A673 (cell line): ENCODE measurements around the gene TSGA10. TPM values are rescaled to one million over a fixed set of nuclear protein-coding genes. Genes with fewer than 3 reads are reported as not detected.
A peak's percentile ranks its signal among the peaks of the same experiment; 100 is the strongest.

ENCODE experiments used
- BruUV-seq: library from RNA; stranded (reverse); fragments of 400-500 nt; replicated peaks from 2 replicates; lab custom pipeline; 2021; lab: Mats Ljungman, UMichigan
- CTCF ChIA-PET: fragments of 300-600 bp; sonication (Branson Sonifier 250); formaldehyde crosslinking; loops from one replicate; lab custom pipeline; 2022; ENCODE audit warnings: antibody characterized with exemption; lab: Charles Lee
- POLR2A ChIA-PET: fragments of 300-600 bp; sonication (Branson Sonifier 250); formaldehyde crosslinking; loops from one replicate; lab custom pipeline; 2022; ENCODE audit warnings: antibody characterized with exemption; ENCODE audit not compliant: low non-redundant PET; lab: Charles Lee
- DNase-seq: peaks from one replicate; pipeline ENCODE4 v3.0.0-alpha.2; 2015; ENCODE audit warnings: low spot score
- H3K27ac ChIP-seq: fragments of 200-600 bp; sonication (generic); 2 replicates; pipeline ENCODE4 v1.5.1; 2016; ENCODE audit warnings: mixed run types, low read depth, mild to moderate bottlenecking, mixed read lengths, antibody characterized with exemption, low read length; ENCODE audit not compliant: poor library complexity, severe bottlenecking
- H3K27me3 ChIP-seq: fragments of 200-600 bp; sonication (generic); replicated peaks from 2 replicates; pipeline ENCODE4 v1.6.1; 2017; ENCODE audit warnings: mixed run types, low read depth, mild to moderate bottlenecking, mixed read lengths, antibody characterized with exemption, low read length; ENCODE audit not compliant: insufficient read depth, poor library complexity
- H3K36me3 ChIP-seq: fragments of 200-600 bp; sonication (generic); 2 replicates; pipeline ENCODE4 v1.6.1; 2016; ENCODE audit warnings: mixed run types, mild to moderate bottlenecking, mixed read lengths, antibody characterized with exemption, low read length; ENCODE audit not compliant: insufficient read depth, poor library complexity, severe bottlenecking
- H3K4me1 ChIP-seq: fragments of 200-600 bp; sonication (generic); 2 replicates; pipeline ENCODE4 v1.6.1; 2017; ENCODE audit warnings: mixed run types, mild to moderate bottlenecking, mixed read lengths, antibody characterized with exemption, low read length; ENCODE audit not compliant: insufficient read depth, poor library complexity, severe bottlenecking
- H3K4me3 ChIP-seq: fragments of 200-600 bp; sonication (generic); 2 replicates; pipeline ENCODE4 v1.5.1; 2016; ENCODE audit warnings: low read depth, mixed run types, mild to moderate bottlenecking, mixed read lengths, low read length; ENCODE audit not compliant: poor library complexity, severe bottlenecking
- H3K9me3 ChIP-seq: fragments of 200-600 bp; sonication (generic); 2 replicates; pipeline ENCODE4 v1.6.1; 2016; ENCODE audit warnings: mixed run types, low read depth, mild to moderate bottlenecking, mixed read lengths, antibody characterized with exemption, low read length; ENCODE audit not compliant: poor library complexity, severe bottlenecking
- EZH2 ChIP-seq: fragments of 200-600 bp; sonication (generic); IDR thresholded peaks from 2 replicates; pipeline ENCODE4 v1.6.1; 2017; ENCODE audit warnings: borderline replicate concordance, low read depth, mild to moderate bottlenecking, mixed read lengths, antibody characterized with exemption, low read length; ENCODE audit not compliant: poor library complexity, severe bottlenecking
- intact Hi-C: fragments of 100-400 bp; cut with micrococcal nuclease; formaldehyde crosslinking; loops from one replicate; pipeline ENCODE4 v1.10.0; 2022; ENCODE audit not compliant: unreplicated experiment
- total RNA-seq: library from RNA; stranded (reverse); gene quantifications from 2 replicates; pipeline ENCODE4 v1.2.3, GENCODE V29; 2021
- TF ChIP-seq, protein P1 (sequence below): fragments of 300-800, 200-600 bp; sonication (generic); conservative IDR thresholded peaks from 2 replicates; pipeline ENCODE4 v1.5.1; 2017; ENCODE audit warnings: low read depth, mild to moderate bottlenecking, antibody characterized with exemption, low read length, moderate library complexity, mixed read lengths

Gene TSGA10
- total RNA-seq, 1 experiment from 2014 or later, result 2.5 TPM

DNA sequence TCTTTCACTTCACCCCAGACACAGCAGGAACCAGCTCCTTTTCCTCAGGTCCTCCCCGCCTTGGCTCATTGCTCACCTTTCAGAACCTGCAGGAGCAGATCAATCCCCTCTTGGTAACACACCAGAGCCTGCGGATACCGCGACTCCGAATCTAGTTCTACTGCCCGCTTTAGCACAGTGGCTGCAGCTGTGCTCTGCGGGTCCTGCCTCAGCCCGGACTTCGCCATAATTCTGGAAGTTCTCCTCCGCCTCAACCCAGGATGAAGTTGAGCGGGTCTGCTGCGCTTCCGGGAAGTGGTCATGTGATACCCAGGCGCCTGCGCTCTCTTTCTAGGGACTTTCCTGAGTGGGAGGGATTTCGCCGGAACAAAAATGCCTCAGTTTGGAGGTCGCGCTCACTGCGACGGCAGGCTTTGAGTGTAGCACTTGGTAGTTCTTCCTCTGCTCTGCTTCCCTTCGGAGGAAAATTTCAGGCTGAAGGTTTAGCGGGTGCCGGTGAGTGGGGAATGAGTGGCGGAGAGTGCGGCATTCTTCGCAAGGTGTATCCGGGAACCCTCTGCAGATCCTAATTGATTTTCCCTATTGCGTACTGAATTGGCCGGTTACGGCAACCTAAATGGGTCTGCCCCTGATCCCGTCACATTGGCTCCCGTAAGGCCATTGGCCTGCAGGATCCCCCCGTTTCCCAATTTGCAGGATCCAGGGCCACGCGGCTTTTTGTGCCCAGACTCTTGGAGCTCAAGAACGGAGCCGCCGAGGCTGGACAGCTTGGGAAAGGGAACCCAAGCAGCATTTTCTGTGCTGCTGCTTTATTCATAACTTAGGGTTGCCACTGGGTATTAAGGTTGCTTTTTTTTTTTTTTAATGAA is 26.2 kb upstream of the TSGA10 start, which contains the start of the genes MITD1 and MRPL30:
Gene MITD1 (minus strand): TSS at position 304 of the 869 bp plus-strand sequence. CDS start 77 bp downstream, at position 227.
Gene MRPL30 (plus strand): TSS at position 430 of the 869 bp plus-strand sequence. CDS start 5,020 bp downstream, outside the sequence.
- no peak for TF ChIP-seq EZH2
- TF ChIP-seq, protein P1, sequence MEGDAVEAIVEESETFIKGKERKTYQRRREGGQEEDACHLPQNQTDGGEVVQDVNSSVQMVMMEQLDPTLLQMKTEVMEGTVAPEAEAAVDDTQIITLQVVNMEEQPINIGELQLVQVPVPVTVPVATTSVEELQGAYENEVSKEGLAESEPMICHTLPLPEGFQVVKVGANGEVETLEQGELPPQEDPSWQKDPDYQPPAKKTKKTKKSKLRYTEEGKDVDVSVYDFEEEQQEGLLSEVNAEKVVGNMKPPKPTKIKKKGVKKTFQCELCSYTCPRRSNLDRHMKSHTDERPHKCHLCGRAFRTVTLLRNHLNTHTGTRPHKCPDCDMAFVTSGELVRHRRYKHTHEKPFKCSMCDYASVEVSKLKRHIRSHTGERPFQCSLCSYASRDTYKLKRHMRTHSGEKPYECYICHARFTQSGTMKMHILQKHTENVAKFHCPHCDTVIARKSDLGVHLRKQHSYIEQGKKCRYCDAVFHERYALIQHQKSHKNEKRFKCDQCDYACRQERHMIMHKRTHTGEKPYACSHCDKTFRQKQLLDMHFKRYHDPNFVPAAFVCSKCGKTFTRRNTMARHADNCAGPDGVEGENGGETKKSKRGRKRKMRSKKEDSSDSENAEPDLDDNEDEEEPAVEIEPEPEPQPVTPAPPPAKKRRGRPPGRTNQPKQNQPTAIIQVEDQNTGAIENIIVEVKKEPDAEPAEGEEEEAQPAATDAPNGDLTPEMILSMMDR, result no peak
- H3K4me3 ChIP-seq, result peak within 1 kb of the TSS; percentile 81
- no peaks in the 10 kb centered on the region for H3K27me3 ChIP-seq
- no peaks in the 10 kb centered on the region for H3K36me3 ChIP-seq
- peak within 1 kb of the TSS; percentile 68 for H3K27ac ChIP-seq
- POLR2A ChIA-PET, result interaction anchor here (0.7 kb wide), 1 partner anchor 14 kb away, joined by 3 read pairs; no protein-coding TSS in a partner anchor
- TSS peak; percentile 81 for BruUV-seq
- CTCF ChIA-PET, result interaction anchor here (0.7 kb wide), 2 partner anchors 13 to 245 kb away, joined by 3 to 4 read pairs; partner anchors contain the start of gene CRACDL
- intact Hi-C loops, result loop anchor here (1.0 to 2.0 kb wide), 3 partner anchors 26 to 309 kb away; partner anchors contain the start of genes LIPT1, REV1, TSGA10 and TXNDC9
- H3K4me1 ChIP-seq, result peaks cover 13% of the 10 kb centered on the region
- peak; percentile 97 for DNase-seq
- H3K9me3 ChIP-seq, result no peaks in the 10 kb centered on the region

DNA sequence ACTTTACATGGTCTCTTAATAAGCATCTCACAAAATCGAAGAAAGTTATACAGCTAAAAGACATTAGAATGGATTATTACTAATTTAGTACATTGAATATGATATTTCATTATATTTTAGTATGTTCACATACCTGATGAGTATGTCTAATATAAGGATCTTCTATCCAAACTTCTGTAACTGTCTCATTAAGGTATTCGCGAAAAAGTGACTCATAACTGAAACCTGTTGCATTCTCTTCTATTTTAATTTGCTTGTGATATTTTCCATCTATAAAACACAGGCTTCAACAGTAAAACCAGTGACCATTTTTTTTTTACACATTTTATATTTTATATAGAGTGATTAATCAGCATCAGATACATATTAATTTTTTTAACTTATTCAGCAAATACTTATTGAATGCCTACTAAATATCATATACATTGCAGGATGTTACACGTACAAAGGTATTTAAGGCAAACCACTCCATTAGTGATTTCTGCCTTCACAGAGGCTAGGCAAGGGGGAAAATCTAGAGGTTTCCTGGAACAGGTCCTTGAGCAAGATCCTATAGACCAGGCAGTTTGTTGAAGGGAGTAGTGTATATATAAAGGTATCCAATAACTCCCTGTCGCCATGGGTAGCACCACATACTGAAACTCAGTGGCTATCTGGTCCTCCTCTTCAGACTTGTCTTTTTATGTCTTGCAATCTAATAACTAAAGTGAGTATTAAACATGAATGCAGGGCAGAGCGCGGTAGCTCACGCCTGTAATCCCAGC is 16.8 kb upstream of the TSGA10 start:
- CTCF ChIA-PET, result no interaction called here
- Histone ChIP-seq H3K27ac (no peak overlapping the region), H3K4me1 (no peaks in the 10 kb centered on the region), H3K36me3 (peaks cover 20% of the 10 kb centered on the region), H3K27me3 (no peaks in the 10 kb centered on the region), H3K4me3 (no peak overlapping the region), H3K9me3 (no peaks in the 10 kb centered on the region)
- no TSS peak for BruUV-seq
- DNase-seq, result no peak
- POLR2A ChIA-PET, result no interaction called here
- TF ChIP-seq, protein P1, result no peak
- no peak for TF ChIP-seq EZH2
- intact Hi-C loops, result no loop called here

DNA sequence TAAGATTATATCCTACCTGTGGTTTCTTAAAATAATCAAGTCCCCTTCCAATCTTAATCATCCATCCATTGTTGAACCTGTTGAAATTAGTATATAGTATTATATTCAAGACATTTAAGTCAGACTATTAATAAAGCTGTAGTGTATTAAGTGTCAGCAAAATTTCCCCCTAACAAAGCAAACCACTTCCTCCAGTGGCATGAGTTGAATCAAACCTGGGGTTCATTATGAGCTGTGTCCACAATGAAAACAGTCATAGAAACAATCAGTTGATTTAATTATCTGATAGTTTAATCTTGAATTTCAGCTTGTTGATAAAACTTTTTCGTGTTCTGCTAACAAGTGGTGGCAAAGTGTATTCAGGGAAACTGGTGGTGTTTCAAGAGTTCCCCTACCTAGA is 14.8 kb upstream of the TSGA10 start:
- Histone ChIP-seq H3K36me3 (peaks cover 20% of the 10 kb centered on the region), H3K27ac (no peak overlapping the region), H3K9me3 (no peaks in the 10 kb centered on the region), H3K4me3 (no peak overlapping the region), H3K27me3 (no peaks in the 10 kb centered on the region), H3K4me1 (no peaks in the 10 kb centered on the region)
- TF ChIP-seq, protein P1, result no peak
- no peak for TF ChIP-seq EZH2
- ChIA-PET CTCF (no interaction called here), POLR2A (no interaction called here)
- BruUV-seq, result no TSS peak
- DNase-seq, result no peak
- intact Hi-C loops, result no loop called here
